Osteocyte (in vitro differentiated cells): ENCODE measurements around the gene FUBP1. TPM values are rescaled to one million over a fixed set of nuclear protein-coding genes. Genes with fewer than 3 reads are reported as not detected.
"Not testable (repeated sequence)": the region's sequence is repeated elsewhere in the genome, so short reads cannot be mapped to it uniquely, and the experiment has no call there.

ENCODE experiments used
- DNase-seq: peaks from one replicate; pipeline ENCODE4 v3.0.0; 2021; ENCODE audit warnings: mixed read lengths; ENCODE audit not compliant: unreplicated experiment; ENCODE audit errors: extremely low spot score
- H3K27ac Mint-ChIP-seq: one replicate; pipeline ENCODE4 v1.8.0; 2021; ENCODE audit warnings: mild to moderate bottlenecking, mixed read lengths; ENCODE audit not compliant: unreplicated experiment
- H3K27me3 Mint-ChIP-seq: one replicate; pipeline ENCODE4 v1.8.0; 2021; ENCODE audit warnings: mixed read lengths; ENCODE audit not compliant: unreplicated experiment
- H3K36me3 Mint-ChIP-seq: one replicate; pipeline ENCODE4 v1.8.0; 2021; ENCODE audit warnings: mixed read lengths; ENCODE audit not compliant: unreplicated experiment
- H3K4me1 Mint-ChIP-seq: one replicate; pipeline ENCODE4 v1.8.0; 2021; ENCODE audit warnings: mixed read lengths; ENCODE audit not compliant: unreplicated experiment
- H3K4me3 Mint-ChIP-seq: one replicate; pipeline ENCODE4 v1.8.0; 2021; ENCODE audit warnings: mild to moderate bottlenecking, moderate library complexity, mixed read lengths; ENCODE audit not compliant: unreplicated experiment
- H3K9me3 Mint-ChIP-seq: one replicate; pipeline ENCODE4 v1.8.0; 2021; ENCODE audit warnings: mixed read lengths; ENCODE audit not compliant: unreplicated experiment
- total RNA-seq: library from RNA; stranded (reverse); gene quantifications from 2 replicates; pipeline ENCODE4 v1.2.1, GENCODE V29; 2021
- TF ChIP-seq, protein P1 (sequence below): fragments of 200-600 bp; sonication (generic); IDR thresholded peaks from 2 replicates; pipeline ENCODE4 v1.5.0; 2021; ENCODE audit warnings: antibody characterized with exemption, mild to moderate bottlenecking, moderate library complexity

FUBP1 gene
- total RNA-seq, 1 donor from 2014 or later, result 126 TPM

GRCh38 chr1:77987919-77988318, 9.0 kb upstream of the FUBP1 start:
- TF ChIP-seq, protein P1, sequence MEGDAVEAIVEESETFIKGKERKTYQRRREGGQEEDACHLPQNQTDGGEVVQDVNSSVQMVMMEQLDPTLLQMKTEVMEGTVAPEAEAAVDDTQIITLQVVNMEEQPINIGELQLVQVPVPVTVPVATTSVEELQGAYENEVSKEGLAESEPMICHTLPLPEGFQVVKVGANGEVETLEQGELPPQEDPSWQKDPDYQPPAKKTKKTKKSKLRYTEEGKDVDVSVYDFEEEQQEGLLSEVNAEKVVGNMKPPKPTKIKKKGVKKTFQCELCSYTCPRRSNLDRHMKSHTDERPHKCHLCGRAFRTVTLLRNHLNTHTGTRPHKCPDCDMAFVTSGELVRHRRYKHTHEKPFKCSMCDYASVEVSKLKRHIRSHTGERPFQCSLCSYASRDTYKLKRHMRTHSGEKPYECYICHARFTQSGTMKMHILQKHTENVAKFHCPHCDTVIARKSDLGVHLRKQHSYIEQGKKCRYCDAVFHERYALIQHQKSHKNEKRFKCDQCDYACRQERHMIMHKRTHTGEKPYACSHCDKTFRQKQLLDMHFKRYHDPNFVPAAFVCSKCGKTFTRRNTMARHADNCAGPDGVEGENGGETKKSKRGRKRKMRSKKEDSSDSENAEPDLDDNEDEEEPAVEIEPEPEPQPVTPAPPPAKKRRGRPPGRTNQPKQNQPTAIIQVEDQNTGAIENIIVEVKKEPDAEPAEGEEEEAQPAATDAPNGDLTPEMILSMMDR, result no peak
- Mint-ChIP-seq H3K4me1 (peaks cover 20% of the 10 kb centered on the region), H3K9me3 (no peaks in the 10 kb centered on the region), H3K4me3 (no peak overlapping the region), H3K36me3 (peaks cover 18% of the 10 kb centered on the region), H3K27ac (no peak overlapping the region), H3K27me3 (no peaks in the 10 kb centered on the region)
- no peak for DNase-seq

DNA sequence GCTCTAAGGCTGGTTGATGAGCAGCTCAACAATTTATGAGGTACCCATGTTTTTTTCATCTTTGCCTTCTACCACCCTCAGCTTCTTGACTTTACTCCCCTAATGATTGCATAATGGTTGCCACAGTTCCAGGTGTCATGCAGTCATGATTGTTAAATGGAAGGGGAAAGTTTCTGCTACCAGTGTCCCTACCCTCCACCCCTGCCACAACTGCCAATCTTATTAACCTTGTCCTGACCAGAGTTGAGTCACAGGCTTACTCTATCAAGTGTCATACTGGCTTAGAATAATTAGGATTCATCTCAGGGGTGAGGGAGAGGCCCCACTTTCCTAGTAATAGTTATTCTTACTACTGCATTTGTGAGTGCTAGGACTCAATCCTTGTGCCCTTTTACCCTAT, 7.9 kb upstream of the FUBP1 start:
- Mint-ChIP-seq H3K27me3 (no peaks in the 10 kb centered on the region), H3K4me1 (peaks cover 21% of the 10 kb centered on the region), H3K9me3 (no peaks in the 10 kb centered on the region), H3K4me3 (no peak overlapping the region), H3K36me3 (peaks cover 16% of the 10 kb centered on the region), H3K27ac (no peak overlapping the region)
- DNase-seq, result no peak
- TF ChIP-seq, protein P1, result no peak

DNA sequence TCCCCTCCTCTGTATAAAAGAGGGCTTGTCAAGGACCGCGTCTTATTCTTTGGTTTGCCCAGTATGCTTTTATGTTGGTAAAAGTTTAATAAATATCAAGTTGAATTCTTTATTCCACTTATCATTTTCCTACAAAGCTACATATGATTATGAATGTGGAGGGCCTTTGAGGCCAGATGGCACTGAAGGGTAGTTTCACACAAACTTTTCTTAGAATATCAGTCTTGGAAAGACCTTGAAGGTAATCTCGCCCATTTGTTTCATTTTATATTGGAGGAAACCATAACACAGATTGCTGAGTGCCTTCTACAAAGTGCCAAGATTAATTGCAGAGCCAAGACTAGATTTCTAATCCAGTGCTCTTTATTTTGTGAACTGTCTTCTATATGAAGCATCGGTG, 5.8 kb upstream of the FUBP1 start:
- Mint-ChIP-seq H3K4me1 (peaks cover 36% of the 10 kb centered on the region), H3K4me3 (no peak overlapping the region), H3K9me3 (no peaks in the 10 kb centered on the region), H3K27me3 (no peaks in the 10 kb centered on the region), H3K36me3 (peaks cover 13% of the 10 kb centered on the region), H3K27ac (no peak overlapping the region)
- DNase-seq, result no peak
- TF ChIP-seq, protein P1, result no peak

DNA sequence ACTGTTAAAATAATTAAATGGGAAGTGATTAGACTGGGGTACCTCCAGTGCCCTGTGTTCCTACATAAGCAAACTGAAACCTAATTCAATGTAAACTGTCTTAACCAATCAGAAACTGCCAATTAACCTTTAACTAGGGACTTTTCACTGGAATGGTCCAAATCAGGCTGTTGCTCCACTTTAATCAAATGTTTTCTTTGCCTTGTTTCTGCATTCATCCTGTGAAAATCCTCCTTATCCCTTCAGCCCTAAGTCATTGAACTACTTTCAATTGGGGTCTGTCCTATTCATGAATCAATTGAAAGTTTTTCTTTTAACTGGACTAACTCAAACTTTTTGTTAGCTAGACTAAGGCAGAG, 5.1 kb upstream of the FUBP1 start:
- H3K27me3 Mint-ChIP-seq, result no peaks in the 10 kb centered on the region
- H3K27ac Mint-ChIP-seq, result no peak overlapping the region
- H3K36me3 Mint-ChIP-seq, result peaks cover 13% of the 10 kb centered on the region
- H3K4me3 Mint-ChIP-seq, result no peak overlapping the region
- TF ChIP-seq, protein P1, result no peak
- DNase-seq, result no peak
- no peaks in the 10 kb centered on the region for H3K9me3 Mint-ChIP-seq
- H3K4me1 Mint-ChIP-seq, result peaks cover 36% of the 10 kb centered on the region

- H3K4me3 Mint-ChIP-seq, H3K27me3 Mint-ChIP-seq: not testable (repeated sequence)
- peaks cover 36% of the 10 kb centered on the region for H3K4me1 Mint-ChIP-seq
These were observed 4.6 kb upstream of the FUBP1 start for GRCh38 chr1:77983352-77983996.

More at GRCh38 chr1:77983352-77983996, 4.6 kb upstream of the FUBP1 start:
- H3K36me3 Mint-ChIP-seq, result peaks cover 10% of the 10 kb centered on the region
- H3K9me3 Mint-ChIP-seq, DNase-seq, H3K27ac Mint-ChIP-seq: not testable (repeated sequence)
